Testis (tissue), 3 donors: Measurements from ENCODE around the gene RTP1. TPM values are rescaled to one million over a fixed set of nuclear protein-coding genes. Genes with fewer than 3 reads are reported as not detected.

Source experiments
- DNase-seq: peaks from one replicate; pipeline ENCODE4 v3.0.0-alpha.2; 2019
- H3K27ac ChIP-seq, 2 donors: fragments of 200-600 bp; sonication (generic); one replicate each; pipeline ENCODE4 v1.5.1; 2019
- H3K27me3 ChIP-seq: fragments of 200-600 bp; sonication (generic); one replicate; pipeline ENCODE4 v1.5.1; 2019
- H3K36me3 ChIP-seq: fragments of 200-600 bp; sonication (generic); one replicate; pipeline ENCODE4 v1.5.1; 2017; ENCODE audit warnings: low read depth; ENCODE audit errors: missing control alignments
- H3K4me1 ChIP-seq: fragments of 200-600 bp; sonication (generic); one replicate; pipeline ENCODE4 v1.5.1; 2019
- H3K4me3 ChIP-seq, 2 donors: fragments of 200-600 bp; sonication (generic); one replicate each; pipeline ENCODE4 v1.5.1; 2017 to 2019
- H3K9me3 ChIP-seq: fragments of 200-600 bp; sonication (generic); one replicate; pipeline ENCODE4 v1.5.1; 2017
- POLR2A ChIP-seq: fragments of 450-650 bp; IDR thresholded peaks from one replicate; pipeline ENCODE4 v1.6.1; 2017; ENCODE audit warnings: antibody characterized with exemption, mild to moderate bottlenecking, moderate library complexity
- WGBS, 2 donors: methylation state at CpG; one replicate each; pipeline ENCODE4 v1.1.5; 2018; 5-methylcytosine and 5-hydroxymethylcytosine counted together
- intact Hi-C: fragments of 100-400 bp; cut with DNase I; formaldehyde crosslinking; loops from one replicate; pipeline ENCODE4 v1.15.1; 2023; ENCODE audit warnings: low total_unique reads
- polyA plus RNA-seq: library from polyadenylated mRNA; stranded (reverse); fragments of 350-450 nt; fragmentation: Illumina TruSeq; extraction: RNeasy Lipid Tissue Mini Kit (QIAGEN cat#74804); gene quantifications from one replicate; pipeline ENCODE4 v1.2.3, GENCODE V29; 2014; ENCODE audit warnings: low read depth, low replicate concordance; ENCODE audit not compliant: insufficient read depth
- total RNA-seq, 2 donors: library from RNA; depleted of rRNA; stranded (reverse); fragments of >200 nt; gene quantifications; one replicate each; pipeline ENCODE4 v1.2.3, GENCODE V29; 2016
- TF ChIP-seq, protein P1 (sequence below), 3 experiments: fragments of 450-650 bp in 2 of 3; fragments of 200-600 bp in 1 of 3; sonication (generic) in 1 of 3; IDR thresholded peaks; one replicate each; pipeline ENCODE4 v1.5.1; 2016 to 2019; ENCODE audit warnings: antibody characterized with exemption in 3 of 3, mild to moderate bottlenecking in 2 of 3, moderate library complexity in 1 of 3

Gene RTP1
- total and polyA plus RNA-seq, 3 donors from 2014 or later, result 0.59 to 0.94 (median 0.93) TPM

DNA sequence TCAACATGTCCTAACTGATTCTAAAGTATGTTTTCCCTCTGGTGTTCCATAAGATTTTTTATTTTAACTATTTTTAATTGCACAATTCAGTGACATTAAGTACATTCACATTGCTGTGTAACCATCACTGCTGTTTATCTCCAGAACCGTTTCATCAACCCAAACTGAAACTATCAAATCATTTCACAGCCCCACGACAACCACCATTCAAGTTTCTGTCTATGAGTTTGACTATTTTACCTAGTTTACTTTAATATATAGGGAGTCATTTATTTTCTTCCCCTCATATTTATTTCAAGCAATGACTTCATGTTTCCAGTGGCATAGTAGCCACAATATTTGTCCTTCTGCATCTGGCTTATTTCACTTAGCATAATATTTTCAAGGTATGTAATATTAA is 8.4 kb downstream of the RTP1 start:
- Histone ChIP-seq H3K36me3 (no peaks in the 10 kb centered on the region), H3K27ac (no peak overlapping the region), H3K4me3 (no peak overlapping the region), H3K4me1 (peaks cover 8% of the 10 kb centered on the region), H3K9me3 (no peaks in the 10 kb centered on the region), H3K27me3 (no peaks in the 10 kb centered on the region)
- intact Hi-C loops, result no loop called here
- no peak for DNase-seq
- WGBS, 2 donors, result 86 to 89% methylated on average over 2 of the region's 2 CpGs
- TF ChIP-seq, protein P1, sequence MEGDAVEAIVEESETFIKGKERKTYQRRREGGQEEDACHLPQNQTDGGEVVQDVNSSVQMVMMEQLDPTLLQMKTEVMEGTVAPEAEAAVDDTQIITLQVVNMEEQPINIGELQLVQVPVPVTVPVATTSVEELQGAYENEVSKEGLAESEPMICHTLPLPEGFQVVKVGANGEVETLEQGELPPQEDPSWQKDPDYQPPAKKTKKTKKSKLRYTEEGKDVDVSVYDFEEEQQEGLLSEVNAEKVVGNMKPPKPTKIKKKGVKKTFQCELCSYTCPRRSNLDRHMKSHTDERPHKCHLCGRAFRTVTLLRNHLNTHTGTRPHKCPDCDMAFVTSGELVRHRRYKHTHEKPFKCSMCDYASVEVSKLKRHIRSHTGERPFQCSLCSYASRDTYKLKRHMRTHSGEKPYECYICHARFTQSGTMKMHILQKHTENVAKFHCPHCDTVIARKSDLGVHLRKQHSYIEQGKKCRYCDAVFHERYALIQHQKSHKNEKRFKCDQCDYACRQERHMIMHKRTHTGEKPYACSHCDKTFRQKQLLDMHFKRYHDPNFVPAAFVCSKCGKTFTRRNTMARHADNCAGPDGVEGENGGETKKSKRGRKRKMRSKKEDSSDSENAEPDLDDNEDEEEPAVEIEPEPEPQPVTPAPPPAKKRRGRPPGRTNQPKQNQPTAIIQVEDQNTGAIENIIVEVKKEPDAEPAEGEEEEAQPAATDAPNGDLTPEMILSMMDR (IDR thresholded peaks at IDR 0.05), result no peak
- no peak for TF ChIP-seq POLR2A

DNA sequence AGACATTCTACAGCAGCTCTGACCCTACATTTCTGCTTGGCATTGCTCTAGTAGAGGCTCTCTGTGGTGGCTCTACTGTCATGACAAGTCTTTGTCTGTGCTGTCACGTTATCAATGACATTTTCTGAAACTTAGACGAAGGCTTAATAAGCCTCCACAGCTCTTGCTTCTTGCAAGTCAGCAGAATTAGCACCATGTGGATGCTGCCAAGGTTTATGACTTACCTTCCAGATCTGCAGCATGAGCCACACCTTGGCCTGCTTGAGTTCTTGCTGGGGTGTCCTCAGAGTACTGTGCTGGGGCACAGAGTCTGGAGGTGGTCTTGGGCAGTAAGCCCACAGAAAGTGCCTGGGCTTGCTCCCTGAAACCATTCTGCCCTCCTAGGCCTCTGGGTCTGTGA is 9.8 kb downstream of the RTP1 start:
- DNase-seq, result no peak
- H3K9me3 ChIP-seq, result no peaks in the 10 kb centered on the region
- no peaks in the 10 kb centered on the region for H3K27me3 ChIP-seq
- TF ChIP-seq, protein P1 (IDR thresholded peaks at IDR 0.05), result no peak
- TF ChIP-seq POLR2A, result no peak
- H3K36me3 ChIP-seq, result no peaks in the 10 kb centered on the region
- H3K27ac ChIP-seq, result no peak overlapping the region
- H3K4me3 ChIP-seq, result no peak overlapping the region
- WGBS, 2 donors, result 70 to 82% methylated on average over 2 of the region's 2 CpGs
- H3K4me1 ChIP-seq, result peaks cover 10% of the 10 kb centered on the region
- intact Hi-C loops, result no loop called here

- no peak for DNase-seq
- TF ChIP-seq, protein P1 (IDR thresholded peaks at IDR 0.05), result no peak
- no peak for TF ChIP-seq POLR2A
- H3K4me1 ChIP-seq, result peaks cover 10% of the 10 kb centered on the region
- intact Hi-C loops, result no loop called here
- H3K4me3 ChIP-seq, result no peak overlapping the region
- no peaks in the 10 kb centered on the region for H3K27me3 ChIP-seq
- H3K9me3 ChIP-seq, result no peaks in the 10 kb centered on the region
- no peak overlapping the region for H3K27ac ChIP-seq
- no peaks in the 10 kb centered on the region for H3K36me3 ChIP-seq
Measured at GRCh38 chr3:187207624-187208023, 10.3 kb downstream of the RTP1 start.

- H3K4me3 ChIP-seq, result no peak overlapping the region
- TF ChIP-seq, protein P1 (IDR thresholded peaks at IDR 0.05), result no peak
- no peak for TF ChIP-seq POLR2A
- H3K9me3 ChIP-seq, result no peaks in the 10 kb centered on the region
- H3K4me1 ChIP-seq, result peaks cover 13% of the 10 kb centered on the region
- no peaks in the 10 kb centered on the region for H3K27me3 ChIP-seq
- H3K36me3 ChIP-seq, result no peaks in the 10 kb centered on the region
- no peak for DNase-seq
- H3K27ac ChIP-seq, result no peak overlapping the region
- intact Hi-C loops, result no loop called here
- 55 to 64% methylated on average over 1 of the region's 1 CpG for WGBS, 2 donors
Measured at GRCh38 chr3:187208159-187208558, 10.9 kb downstream of the RTP1 start.

DNA sequence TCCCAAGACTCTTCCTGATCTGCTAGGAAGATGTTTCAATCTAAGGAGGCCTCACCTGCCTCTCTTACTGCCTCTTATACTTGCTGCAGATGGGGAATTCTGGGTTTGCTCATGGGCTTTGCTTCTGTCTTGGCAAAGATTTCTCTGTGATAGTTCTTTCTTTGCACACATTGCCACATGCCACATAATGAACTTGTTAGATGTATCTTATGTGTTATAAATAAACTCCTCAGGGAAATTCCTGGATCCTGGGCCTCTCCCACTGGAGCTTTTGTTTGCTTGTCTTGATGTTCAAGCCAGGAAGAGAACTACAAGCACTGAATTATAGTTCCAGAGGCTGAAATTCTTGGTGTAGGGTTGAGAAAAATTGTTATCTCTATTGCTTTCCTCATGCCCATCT is 12.2 kb downstream of the RTP1 start:
- no peaks in the 10 kb centered on the region for H3K36me3 ChIP-seq
- peaks cover 13% of the 10 kb centered on the region for H3K4me1 ChIP-seq
- H3K4me3 ChIP-seq, result no peak overlapping the region
- no peak overlapping the region for H3K27ac ChIP-seq
- intact Hi-C loops, result no loop called here
- no peaks in the 10 kb centered on the region for H3K27me3 ChIP-seq
- no peaks in the 10 kb centered on the region for H3K9me3 ChIP-seq
- TF ChIP-seq, protein P1 (IDR thresholded peaks at IDR 0.05), result no peak
- TF ChIP-seq POLR2A, result no peak
- no peak for DNase-seq
